OCI-M1 (cell line): ENCODE measurements around the gene VMP1.
"Not testable (repeated sequence)": the region's sequence is repeated elsewhere in the genome, so short reads cannot be mapped to it uniquely, and the experiment has no call there.

Experiments
- DNase-seq: peaks from one replicate; lab custom pipeline; 2025; lab: John Stamatoyannopoulos, UW

VMP1 gene

DNA sequence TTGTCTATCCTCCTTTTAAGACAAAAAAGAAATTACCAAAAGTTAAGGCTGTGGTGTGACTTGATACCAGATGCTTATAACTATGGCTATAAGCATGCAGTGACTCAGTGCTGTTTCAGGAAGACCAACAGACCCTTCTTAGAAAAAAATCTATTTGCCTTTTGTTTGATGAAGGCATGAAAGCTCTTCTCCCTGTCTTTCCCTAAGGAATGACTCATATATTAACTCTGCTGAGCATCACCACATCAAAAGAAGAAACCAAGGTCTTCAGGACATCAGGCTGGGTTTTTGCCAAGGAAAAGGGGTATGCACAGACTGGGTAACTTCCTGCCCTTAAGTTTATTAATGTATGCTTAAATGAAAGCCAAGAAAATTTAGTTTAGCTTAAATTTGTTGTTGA, 47.1 kb downstream of the VMP1 start:
- peak; percentile 67 for DNase-seq

DNA sequence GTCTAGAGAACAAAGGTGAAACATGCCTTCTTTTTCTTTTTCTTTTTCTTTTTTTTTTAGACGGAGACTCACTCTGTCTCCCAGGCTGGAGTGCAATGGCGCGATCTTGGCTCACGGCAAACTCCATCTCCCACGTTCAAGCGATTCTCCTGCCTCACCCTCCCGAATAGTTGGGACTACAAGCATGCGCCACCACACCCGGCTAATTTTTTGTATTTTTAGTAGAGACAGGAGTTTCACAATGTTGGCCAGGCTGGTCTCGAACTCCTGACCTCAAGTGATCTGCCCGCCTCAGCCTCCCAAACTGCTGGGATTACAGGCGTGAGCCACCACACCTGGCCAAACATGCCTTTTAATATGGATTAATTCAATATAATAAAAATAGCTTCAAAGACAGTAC, 47.6 kb downstream of the VMP1 start:
- DNase-seq, result not testable (repeated sequence)

DNA sequence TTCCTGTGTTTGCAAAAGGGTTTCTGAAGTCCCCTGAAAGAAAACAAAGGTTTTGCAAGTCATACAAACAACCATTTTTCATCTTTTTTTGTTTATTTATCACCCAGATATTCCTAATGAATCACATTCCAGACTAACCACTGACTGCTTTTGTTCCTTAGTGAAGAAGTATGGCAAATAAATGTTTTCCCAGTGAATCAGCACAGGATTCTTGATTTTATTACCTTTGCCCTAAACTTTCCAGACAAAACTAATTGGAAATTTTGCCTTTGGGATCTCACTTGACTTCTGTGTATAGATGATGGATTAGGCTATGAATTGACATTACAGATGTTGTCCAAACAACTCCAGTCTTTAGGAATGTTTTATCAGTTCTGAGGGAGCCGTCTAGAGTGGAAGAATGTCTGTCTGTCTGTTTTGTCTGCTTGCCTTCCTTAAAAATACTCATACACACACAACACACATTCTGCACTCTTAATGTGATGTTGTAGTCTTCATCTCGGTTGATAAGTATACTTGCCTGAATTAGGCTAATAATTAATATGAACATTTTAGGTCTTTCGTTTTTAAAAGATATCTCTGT, 48.9 kb downstream of the VMP1 start:
- DNase-seq, result no peak

DNA sequence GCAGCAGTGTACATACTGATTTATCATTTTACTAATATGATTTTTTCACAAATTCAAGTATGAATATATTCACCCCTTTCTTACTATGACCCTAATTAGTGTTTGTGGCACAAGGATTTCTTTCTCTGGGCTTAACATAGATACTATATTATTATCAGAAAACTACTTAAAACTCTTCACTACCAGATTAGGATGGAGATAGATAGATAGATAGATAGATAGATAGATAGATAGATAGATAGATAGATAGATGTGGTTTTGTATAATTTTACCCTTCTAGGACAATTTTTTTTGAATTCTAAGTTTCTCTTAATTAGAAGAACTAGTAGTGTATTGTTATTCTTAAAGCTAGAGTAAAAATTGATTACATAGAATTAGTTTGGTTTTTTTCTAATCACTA, 49.6 kb downstream of the VMP1 start:
- no peak for DNase-seq

DNA sequence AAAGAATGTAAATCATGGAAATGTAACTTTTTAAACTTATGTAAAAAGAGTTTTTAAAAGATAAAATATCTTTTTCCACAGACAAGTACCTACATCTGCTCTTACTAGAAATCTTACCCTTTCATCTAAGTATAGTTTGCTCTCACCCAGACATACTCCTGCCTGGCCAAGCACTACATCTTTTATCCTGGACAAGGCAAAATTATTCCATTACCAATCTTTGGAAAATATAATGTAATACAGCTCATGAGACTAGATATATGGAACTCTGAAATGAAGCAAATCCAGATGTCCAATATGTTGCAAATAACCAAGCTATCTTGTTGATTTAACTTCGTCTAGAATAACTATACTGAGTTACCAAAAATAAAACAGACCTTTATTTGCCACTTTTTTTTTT, 50.0 kb downstream of the VMP1 start:
- DNase-seq, result no peak

DNA sequence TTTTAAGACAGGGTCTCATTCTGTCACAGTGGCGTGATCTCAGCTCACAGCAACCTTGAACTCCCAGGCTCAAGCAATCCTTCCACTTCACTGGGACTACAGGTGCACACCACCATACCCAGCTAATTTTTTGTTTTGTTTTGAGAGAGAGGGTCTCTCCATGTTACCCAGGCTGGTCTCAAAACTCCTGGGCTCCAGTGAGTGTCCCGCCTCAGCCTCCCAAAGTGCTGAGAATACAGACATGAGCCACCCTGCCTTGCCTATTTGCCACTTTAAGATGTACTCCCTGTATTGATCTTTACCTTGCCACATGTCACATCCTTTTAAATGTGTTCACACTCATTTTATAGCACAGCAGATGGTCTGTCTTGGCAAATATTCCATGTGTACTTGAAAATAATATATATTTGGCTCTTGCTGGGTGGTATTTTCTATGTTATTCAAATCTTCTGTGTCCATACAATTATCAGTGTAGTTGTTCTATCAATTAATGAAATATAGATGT, 50.5 kb downstream of the VMP1 start:
- no peak for DNase-seq

DNA sequence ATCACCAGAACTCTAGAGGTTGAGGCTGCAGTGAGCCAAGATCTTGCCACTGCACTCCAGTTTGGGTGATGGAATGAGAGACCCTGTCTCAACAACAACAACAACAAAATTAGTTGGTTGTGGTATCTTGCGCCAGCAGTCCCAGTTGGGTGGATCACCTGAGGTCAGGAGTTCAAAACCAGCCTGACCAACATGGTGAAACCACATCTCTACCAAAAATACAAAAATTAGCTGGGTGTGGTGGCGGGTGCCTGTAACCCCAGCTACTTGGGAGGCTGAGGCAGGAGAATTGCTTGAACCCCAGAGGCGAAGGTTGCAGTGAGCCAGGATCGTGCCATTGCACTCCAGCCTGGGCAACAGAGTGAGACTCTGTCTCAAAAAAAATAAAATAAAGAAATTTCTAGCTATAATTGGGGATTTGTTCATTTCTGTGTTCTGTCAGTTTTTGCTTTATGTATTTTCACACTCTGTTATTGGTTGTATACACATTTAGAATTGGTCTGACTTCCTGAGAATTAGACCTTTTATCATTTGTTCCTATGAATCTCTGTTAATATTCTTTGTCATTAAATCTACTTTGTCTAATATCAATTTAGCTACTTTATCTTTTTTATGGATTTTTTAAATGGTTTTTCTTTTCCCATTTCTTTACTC, 51.7 kb downstream of the VMP1 start:
- DNase-seq, result not testable (repeated sequence)

DNA sequence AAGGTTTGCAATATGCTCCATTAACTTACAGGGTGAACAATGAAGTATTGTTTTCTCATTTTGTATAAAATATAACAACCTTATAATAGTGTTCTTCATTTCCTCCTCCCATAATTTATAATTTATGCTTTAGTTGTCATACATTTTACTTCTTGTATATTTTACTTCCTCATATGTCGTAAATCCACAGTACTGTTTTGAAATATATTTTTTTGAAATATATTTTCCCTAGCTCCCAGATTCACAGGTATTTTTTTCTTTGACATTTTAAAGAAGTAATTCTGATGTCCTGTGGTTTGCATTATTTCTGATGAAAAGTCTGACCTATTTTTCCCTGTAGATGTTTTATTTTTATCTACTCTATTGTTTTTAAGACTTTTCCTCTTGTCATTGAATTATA, 52.7 kb downstream of the VMP1 start:
- DNase-seq, result no peak

DNA sequence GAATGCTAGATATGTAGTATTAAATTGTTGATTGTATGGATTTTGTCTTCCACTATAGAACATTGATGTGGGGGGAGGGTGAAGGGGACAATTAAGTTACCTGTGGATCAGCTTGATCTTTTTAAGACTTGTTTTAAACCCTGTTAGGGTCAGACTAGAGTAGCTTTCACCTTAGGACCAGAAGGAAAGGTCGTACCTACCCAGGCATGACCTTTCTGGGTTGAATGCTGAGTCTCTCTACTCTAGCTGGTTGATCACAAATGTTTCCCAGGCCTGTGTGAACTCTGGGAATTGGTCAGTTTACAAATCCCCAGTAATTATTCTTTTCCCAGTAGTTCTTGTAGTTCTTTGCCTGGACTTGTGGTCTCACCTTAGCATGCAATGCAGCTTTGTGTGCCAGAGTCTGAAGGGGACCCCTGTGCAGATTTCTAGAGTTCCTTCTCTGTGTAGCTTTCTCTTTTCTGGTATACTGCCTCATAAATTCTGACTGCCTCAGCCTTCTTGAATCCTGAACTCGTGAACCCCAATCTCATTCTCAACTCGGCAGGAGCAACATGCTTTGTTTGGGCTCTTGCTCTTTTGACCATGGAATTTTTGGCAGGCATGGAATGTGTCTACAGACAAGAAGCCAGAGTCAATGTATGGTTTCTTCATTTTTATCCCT, 54.1 kb downstream of the VMP1 start:
- DNase-seq, result no peak

DNA sequence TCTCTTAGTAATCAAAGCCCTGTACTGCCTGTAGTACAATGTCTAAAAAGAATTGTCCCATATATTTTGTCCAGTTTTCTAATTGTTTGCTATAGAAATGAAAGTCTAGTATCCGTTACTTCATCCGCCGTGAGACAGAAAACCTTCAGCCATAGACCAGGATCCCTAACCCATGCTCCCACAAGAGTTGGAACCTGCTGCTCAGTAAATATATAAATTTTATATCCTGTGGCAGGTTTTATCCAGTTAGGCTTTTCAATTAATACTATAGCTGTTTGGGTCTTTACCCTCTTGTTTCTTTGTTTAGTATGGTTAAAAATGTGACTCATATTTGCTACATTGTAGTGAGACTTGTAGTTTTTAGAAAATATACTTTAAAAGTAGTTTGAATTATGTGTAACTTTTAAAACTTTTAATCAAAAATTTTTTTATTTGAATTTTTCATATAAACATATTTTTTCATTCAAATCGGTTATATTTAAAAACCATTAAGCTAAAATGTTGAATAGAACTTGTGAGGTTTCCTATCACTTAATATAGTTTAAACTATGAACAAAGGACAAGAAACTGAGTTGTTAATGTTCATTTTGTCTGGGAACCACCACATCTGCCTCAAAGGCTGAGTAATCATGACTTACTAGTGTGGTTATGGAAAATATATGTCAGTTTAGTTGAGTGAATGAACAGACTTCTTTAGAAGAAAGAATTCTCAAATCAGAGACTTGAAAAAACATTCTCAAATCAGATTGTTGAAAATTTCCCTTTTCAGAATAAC, 54.8 kb downstream of the VMP1 start:
- DNase-seq, result peak; percentile 68

DNA sequence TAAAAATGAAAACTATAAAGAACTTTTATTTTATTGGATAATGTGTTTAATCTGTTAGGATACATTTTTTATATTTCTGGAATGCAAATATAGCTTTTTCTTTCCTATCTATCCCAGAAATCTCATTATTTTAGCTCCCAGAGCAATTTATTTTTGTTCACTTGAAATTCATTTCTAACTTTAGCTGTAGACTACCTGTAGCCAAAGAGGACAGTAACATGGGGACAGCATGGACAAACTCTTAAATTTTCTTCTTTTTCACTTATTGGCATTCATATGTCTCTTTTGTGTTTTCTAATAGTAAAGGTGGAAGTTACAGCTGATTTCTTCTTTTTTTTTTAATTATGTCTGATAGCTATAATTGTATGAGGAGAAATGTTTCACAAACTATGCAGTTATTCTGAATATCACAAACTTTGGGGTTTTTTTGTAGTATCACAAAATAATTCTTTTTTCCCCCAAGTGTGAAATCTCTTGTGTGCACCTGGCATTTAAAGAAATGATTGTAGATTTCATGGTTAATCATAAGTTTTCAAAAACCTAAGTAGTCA, 55.4 kb downstream of the VMP1 start:
- DNase-seq, result no peak

DNA sequence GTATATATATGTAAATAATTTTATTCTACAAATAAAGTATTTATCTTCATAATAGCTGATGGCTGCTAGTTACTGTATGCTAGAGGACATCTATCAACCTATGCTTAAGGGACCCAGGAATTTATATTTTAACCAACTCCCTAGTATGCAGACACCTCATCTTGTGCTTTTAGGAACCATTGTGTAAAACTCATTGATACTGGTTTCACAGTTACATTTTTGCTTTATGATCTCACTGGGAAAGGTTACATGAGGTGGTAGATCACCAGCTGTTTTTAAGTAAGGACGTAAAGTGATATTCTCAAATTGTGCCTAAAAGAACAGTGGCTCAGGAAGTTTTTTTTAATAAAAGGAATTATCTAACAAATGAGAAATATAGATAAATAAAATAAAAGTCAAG, 56.4 kb downstream of the VMP1 start:
- no peak for DNase-seq

DNA sequence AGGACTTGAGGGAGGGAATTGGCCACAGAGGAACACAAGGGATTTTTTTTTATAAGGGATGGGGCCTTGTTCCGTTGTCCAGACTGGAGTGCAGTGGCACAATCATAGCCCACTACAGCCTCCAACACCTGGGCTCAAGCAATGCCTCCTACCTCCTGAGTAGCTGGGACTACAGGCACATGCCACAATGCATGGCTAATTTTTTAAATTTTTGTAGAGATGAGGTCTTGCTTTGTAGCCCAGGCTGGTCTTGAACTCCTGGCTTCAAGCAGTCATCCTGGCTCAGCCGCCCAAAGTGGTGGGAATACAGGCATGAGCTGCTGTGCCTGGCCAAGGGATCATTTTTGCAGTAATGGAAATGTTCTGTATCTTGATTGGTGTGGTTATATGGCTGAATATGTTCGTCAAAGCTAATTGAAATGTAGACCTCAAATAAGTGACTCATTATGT, 56.9 kb downstream of the VMP1 start:
- no peak for DNase-seq

DNA sequence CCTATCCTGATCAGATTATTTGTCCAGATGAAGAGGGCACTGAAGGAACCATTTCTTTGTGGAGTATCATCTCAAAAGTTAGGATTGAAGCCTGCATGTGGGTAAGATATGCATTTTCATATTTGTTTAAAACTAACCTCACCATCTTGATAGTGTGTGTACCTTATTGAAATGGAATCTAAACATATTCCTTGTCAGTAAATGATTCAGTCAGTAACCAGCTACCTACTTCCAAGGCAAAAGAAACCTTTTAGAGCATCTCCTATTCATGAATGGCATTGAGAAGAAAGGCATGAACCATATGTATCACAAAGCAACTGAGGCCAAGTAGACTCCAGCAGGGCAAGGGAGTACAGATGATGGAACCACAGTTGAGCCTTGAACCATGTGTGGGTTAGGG, 57.6 kb downstream of the VMP1 start:
- DNase-seq, result no peak

DNA sequence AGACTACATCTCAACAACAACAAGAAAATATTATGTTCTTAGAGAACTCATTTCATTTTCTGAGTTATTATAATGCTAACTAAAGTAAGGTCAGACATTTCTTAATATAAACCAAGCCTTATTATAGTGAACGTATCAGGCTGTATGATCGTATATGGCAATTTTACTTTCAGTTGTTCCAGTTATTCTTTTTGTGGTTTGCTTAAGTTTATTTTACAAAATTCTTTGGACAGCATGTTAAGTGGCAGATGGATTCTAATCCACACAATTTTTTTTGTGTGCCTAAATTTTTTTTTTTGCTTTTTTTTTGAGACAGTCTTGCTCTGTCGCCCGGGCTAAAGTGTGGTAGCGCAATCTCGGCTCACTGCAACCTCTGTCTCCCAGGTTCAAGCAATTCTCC, 59.0 kb downstream of the VMP1 start:
- DNase-seq, result no peak

DNA sequence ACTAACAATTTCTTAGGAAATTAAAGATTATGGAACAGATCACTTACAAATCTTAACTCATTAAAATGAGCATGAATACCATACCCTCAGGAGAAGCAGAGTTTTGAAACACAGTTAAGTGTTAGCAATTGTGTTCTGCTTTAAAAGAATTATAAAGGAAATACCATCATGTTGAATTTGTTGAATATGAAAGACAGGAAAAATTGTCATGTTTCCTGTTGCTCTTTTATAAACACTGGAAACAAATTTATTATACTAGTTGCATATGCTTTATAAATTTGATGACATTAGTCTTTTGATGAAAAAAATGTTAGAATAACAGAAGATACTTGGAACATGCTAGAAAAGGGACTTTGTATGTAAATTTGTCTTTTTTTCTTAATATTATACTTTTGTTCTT, 59.7 kb downstream of the VMP1 start:
- no peak for DNase-seq

DNA sequence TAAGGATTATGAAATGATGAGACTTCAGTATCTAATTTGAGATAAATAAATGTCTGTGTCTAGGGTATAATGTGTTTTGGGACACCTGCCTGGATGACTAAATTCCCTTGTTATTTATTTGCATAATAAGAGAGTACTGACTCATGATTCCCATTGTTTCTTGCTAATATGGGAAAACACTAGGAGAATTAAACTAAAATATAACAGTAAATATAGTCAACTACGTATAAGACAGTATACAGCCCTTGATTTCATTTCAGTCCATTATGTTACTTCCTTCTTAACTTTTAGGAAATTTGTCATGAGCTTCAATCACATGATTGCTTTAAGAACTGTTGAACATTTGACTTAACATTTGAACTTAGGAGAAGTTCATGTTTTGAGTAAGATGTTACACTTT, 62.4 kb downstream of the VMP1 start:
- peak; percentile 37 for DNase-seq

DNA sequence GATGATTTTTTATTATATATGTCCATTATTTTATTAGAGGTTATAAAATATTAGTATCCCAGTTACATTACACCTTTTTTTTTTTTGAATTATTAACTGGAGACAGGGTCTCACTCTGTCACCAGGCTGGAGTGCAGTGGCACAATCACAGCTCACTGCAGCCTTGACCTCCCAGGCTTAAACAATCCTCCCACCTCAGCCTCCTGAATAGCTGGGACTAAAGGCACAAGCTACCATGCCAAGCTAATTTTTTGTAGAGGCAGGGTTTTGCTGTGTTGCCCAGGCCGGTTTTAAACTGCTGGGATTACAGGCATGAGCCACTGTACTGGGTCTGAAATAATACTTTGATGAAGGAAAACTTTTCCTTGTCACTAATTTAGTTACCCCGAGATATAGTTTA, 63.6 kb downstream of the VMP1 start:
- no peak for DNase-seq

DNA sequence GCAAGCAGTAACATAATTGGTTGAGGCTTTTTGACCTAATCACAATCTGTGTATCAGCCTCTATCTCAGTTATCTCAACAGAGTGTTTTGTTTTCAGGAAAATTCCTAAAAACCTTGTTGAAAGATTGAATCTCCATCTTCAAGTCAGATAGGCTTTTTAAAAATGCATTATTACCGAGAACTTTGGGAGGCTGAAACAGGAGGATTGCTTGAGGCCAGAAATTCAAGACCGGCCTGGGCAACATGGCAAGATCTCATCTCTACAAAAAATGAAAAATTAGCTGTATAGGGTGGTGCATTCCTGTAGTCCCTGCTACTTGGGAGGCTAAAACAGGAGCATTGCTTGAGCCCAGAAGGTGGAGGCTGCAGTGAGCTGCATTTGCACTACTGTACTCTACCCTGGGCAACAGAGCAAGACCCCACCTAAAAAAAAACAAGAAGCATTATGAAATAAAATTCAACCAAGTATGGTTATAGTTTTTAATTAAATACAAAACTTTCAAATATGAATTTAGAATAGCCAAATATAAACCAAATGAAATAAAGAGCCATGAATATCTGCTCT, 68.4 kb downstream of the VMP1 start:
- DNase-seq, result no peak

DNA sequence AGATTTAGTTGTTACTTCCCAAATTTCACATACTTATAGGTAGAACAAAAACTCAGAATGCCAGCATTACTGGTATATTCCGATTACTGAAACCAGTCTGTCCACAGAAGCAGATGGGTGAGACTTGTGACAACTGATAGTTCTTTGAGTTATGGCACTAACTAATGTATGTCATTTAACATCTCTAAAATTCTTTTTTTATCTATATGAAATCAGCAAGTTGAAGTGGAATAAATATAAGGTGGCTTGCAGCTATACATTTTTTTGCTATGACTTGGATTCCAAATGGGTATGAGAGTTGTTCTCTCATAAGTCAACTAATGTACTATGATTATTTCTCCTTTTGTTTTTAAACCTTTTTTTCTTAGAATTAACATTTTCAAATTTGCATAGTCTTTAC, 69.1 kb downstream of the VMP1 start:
- DNase-seq, result no peak

DNA sequence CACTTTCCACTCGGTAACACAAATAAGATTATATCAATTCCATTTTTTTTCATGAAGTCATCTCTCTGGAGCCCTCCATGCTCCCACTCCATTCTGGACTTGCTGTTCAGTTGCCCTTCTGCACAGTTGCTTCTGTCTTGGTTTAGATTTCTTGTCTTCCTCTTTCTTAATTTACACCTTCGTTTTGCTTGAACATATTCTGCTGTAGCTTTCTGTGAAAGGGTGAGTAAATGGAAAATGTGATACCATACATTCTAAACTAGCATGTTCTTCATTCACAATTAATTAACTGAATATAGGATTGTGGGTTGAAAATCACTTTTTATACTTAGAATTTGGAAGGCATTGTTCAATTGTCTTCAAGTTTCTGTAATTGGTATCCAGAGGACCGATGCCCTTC, 69.6 kb downstream of the VMP1 start:
- no peak for DNase-seq

DNA sequence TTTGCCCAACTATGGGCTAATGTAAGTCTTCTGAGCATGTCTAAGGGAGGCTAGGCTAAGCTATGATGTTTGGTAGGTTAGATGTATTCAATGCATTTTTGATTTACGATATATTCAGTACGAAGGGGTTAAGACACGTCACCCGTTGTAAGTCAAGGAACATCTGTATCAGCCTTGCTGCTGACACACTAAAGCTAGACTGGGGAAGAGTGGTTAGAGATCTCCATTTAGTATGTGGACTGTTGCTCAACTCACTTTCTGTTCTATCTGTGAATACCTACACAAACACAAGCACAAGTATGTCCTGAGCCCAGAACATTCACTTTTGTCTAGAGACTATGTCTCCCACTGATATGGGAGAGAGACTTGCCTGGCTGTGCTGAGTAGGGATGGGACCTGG, 71.5 kb downstream of the VMP1 start:
- DNase-seq, result no peak
